Activated B cell treated with CpG ODN at 0.5 μM for 24 hours (primary cell): Measurements from ENCODE around the gene FNIP2. TPM values are rescaled to one million over a fixed set of nuclear protein-coding genes. Genes with fewer than 3 reads are reported as not detected.

Experiments used
- ATAC-seq: fragments of 200-7000 bp; cut with Tn5 transposase; one replicate; pipeline ENCODE4 v1.10.0; 2021; ENCODE audit warnings: low read depth, mild to moderate bottlenecking, moderate library complexity
- CTCF ChIA-PET: fragments of 350-600 bp; sonication (Branson Sonifier 250); formaldehyde crosslinking; loops from one replicate; lab custom pipeline; 2021; ENCODE audit warnings: antibody characterized with exemption; lab: Charles Lee
- POLR2A ChIA-PET: fragments of 350-600 bp; sonication (Branson Sonifier 250); formaldehyde crosslinking; loops from one replicate; lab custom pipeline; 2021; ENCODE audit warnings: antibody characterized with exemption; lab: Charles Lee
- DNase-seq: peaks from one replicate; pipeline ENCODE4 v3.0.0; 2022
- H3K27ac Mint-ChIP-seq: one replicate; pipeline ENCODE4 v1.8.0; 2020; ENCODE audit warnings: mixed read lengths
- H3K27me3 Mint-ChIP-seq: one replicate; pipeline ENCODE4 v1.8.0; 2021; ENCODE audit warnings: mixed read lengths
- H3K36me3 Mint-ChIP-seq: one replicate; pipeline ENCODE4 v1.8.0; 2021; ENCODE audit warnings: low read depth, mixed read lengths
- H3K4me1 Mint-ChIP-seq: one replicate; pipeline ENCODE4 v1.8.0; 2021; ENCODE audit warnings: mixed read lengths
- H3K4me3 Mint-ChIP-seq: one replicate; pipeline ENCODE4 v1.8.0; 2020; ENCODE audit warnings: mild to moderate bottlenecking, mixed read lengths
- H3K9me3 Mint-ChIP-seq: one replicate; pipeline ENCODE4 v1.8.0; 2020; ENCODE audit warnings: mixed read lengths
- intact Hi-C: fragments of 100-400 bp; cut with micrococcal nuclease; formaldehyde crosslinking; loops from one replicate; pipeline ENCODE4 v1.15.1; 2024
- total RNA-seq: library from RNA; stranded (reverse); gene quantifications from 2 replicates; pipeline ENCODE4 v1.2.3, GENCODE V29; 2022
- TF ChIP-seq, protein P1 (sequence below): fragments of 200-600 bp; IDR thresholded peaks from one replicate; pipeline ENCODE4 v1.8.0; 2022; ENCODE audit warnings: antibody characterized with exemption, mild to moderate bottlenecking

FNIP2 gene
- total RNA-seq, 1 donor from 2014 or later: not detected

- TF ChIP-seq, protein P1, sequence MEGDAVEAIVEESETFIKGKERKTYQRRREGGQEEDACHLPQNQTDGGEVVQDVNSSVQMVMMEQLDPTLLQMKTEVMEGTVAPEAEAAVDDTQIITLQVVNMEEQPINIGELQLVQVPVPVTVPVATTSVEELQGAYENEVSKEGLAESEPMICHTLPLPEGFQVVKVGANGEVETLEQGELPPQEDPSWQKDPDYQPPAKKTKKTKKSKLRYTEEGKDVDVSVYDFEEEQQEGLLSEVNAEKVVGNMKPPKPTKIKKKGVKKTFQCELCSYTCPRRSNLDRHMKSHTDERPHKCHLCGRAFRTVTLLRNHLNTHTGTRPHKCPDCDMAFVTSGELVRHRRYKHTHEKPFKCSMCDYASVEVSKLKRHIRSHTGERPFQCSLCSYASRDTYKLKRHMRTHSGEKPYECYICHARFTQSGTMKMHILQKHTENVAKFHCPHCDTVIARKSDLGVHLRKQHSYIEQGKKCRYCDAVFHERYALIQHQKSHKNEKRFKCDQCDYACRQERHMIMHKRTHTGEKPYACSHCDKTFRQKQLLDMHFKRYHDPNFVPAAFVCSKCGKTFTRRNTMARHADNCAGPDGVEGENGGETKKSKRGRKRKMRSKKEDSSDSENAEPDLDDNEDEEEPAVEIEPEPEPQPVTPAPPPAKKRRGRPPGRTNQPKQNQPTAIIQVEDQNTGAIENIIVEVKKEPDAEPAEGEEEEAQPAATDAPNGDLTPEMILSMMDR: no peak
- POLR2A ChIA-PET: no interaction called here
- DNase-seq (no peak), ATAC-seq (no peak)
- Mint-ChIP-seq H3K4me1 (no peaks in the 10 kb centered on the region), H3K9me3 (no peaks in the 10 kb centered on the region), H3K36me3 (no peaks in the 10 kb centered on the region), H3K27me3 (peaks cover 16% of the 10 kb centered on the region), H3K4me3 (no peak overlapping the region), H3K27ac (no peak overlapping the region)
- CTCF ChIA-PET: no interaction called here
- intact Hi-C loops: no loop called here
Measured at GRCh38 chr4:158870626-158871334, 102.0 kb downstream of the FNIP2 start.

- DNase-seq (no peak), ATAC-seq (no peak)
- no peak overlapping the region for H3K27ac Mint-ChIP-seq
- ChIA-PET CTCF (interaction anchor here (1.0 kb wide), 1 partner anchor 14 kb away, joined by 3 read pairs; no protein-coding TSS in a partner anchor), POLR2A (no interaction called here)
- no peaks in the 10 kb centered on the region for H3K36me3 Mint-ChIP-seq
- peaks cover 17% of the 10 kb centered on the region for H3K27me3 Mint-ChIP-seq
- intact Hi-C loops: no loop called here
- H3K4me3 Mint-ChIP-seq: no peak overlapping the region
- no peaks in the 10 kb centered on the region for H3K9me3 Mint-ChIP-seq
- H3K4me1 Mint-ChIP-seq: no peaks in the 10 kb centered on the region
- TF ChIP-seq, protein P1: no peak
Measured at GRCh38 chr4:158871335-158871724, 102.5 kb downstream of the FNIP2 start.

GRCh38 chr4:158873795-158874401 is 105.1 kb downstream of the FNIP2 start:
- Mint-ChIP-seq H3K36me3 (no peaks in the 10 kb centered on the region), H3K9me3 (no peaks in the 10 kb centered on the region), H3K27ac (no peak overlapping the region), H3K27me3 (peaks cover 11% of the 10 kb centered on the region), H3K4me1 (no peaks in the 10 kb centered on the region), H3K4me3 (no peak overlapping the region)
- DNase-seq (no peak), ATAC-seq (no peak)
- ChIA-PET CTCF (no interaction called here), POLR2A (no interaction called here)
- intact Hi-C loops: no loop called here
- TF ChIP-seq, protein P1: no peak

DNA sequence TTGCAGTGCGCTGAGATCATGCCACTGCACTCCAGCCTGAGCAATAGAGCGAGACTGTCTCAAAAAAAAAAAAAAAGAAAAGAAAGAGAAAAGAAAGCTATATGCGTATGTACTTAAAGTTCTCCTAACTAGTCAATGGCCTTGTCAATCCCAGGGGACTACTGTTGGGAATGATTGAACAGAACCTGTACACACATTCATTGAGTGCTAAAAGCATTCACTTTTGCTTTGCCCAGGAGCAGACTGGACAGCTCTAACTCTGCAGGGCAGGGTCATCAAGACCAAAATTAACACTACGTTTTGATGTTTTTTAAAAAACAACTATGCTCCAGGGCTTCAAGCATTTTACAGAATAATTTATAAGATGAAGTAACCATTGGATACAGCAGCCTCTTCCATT is 106.2 kb downstream of the FNIP2 start:
- intact Hi-C loops: no loop called here
- CTCF ChIA-PET: no interaction called here

GRCh38 chr4:158875455-158875854 is 106.6 kb downstream of the FNIP2 start:
- Mint-ChIP-seq H3K4me1 (no peaks in the 10 kb centered on the region), H3K27me3 (peaks cover 11% of the 10 kb centered on the region), H3K27ac (no peak overlapping the region), H3K4me3 (no peak overlapping the region), H3K9me3 (no peaks in the 10 kb centered on the region), H3K36me3 (no peaks in the 10 kb centered on the region)
- POLR2A ChIA-PET: no interaction called here
- CTCF ChIA-PET: no interaction called here
- intact Hi-C loops: no loop called here
- TF ChIP-seq, protein P1: no peak
- ATAC-seq: no peak
- no peak for DNase-seq

More for the DNA sequence above, 106.2 kb downstream of the FNIP2 start:
- DNase-seq (no peak), ATAC-seq (no peak)
- Mint-ChIP-seq H3K4me3 (no peak overlapping the region), H3K27me3 (peaks cover 11% of the 10 kb centered on the region), H3K4me1 (no peaks in the 10 kb centered on the region), H3K36me3 (no peaks in the 10 kb centered on the region), H3K27ac (no peak overlapping the region), H3K9me3 (no peaks in the 10 kb centered on the region)
- TF ChIP-seq, protein P1: no peak
- POLR2A ChIA-PET: no interaction called here
